Measurements from ENCODE around the gene UBE3D.

Gene UBE3D

GRCh38 chr6:82872185-82872584 lies 193.5 kb downstream of the UBE3D start:
- TF ChIP-seq, protein P1, sequence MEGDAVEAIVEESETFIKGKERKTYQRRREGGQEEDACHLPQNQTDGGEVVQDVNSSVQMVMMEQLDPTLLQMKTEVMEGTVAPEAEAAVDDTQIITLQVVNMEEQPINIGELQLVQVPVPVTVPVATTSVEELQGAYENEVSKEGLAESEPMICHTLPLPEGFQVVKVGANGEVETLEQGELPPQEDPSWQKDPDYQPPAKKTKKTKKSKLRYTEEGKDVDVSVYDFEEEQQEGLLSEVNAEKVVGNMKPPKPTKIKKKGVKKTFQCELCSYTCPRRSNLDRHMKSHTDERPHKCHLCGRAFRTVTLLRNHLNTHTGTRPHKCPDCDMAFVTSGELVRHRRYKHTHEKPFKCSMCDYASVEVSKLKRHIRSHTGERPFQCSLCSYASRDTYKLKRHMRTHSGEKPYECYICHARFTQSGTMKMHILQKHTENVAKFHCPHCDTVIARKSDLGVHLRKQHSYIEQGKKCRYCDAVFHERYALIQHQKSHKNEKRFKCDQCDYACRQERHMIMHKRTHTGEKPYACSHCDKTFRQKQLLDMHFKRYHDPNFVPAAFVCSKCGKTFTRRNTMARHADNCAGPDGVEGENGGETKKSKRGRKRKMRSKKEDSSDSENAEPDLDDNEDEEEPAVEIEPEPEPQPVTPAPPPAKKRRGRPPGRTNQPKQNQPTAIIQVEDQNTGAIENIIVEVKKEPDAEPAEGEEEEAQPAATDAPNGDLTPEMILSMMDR (IDR thresholded peaks at IDR 0.05; ENCODE audit: control insufficient read depth, extremely low read depth, insufficient read depth), result no peak
- no peak for DNase-seq (ENCODE audit: low read depth)
- no peak overlapping the region for H3K4me3 ChIP-seq (ENCODE audit: low read depth, low read length)

DNA sequence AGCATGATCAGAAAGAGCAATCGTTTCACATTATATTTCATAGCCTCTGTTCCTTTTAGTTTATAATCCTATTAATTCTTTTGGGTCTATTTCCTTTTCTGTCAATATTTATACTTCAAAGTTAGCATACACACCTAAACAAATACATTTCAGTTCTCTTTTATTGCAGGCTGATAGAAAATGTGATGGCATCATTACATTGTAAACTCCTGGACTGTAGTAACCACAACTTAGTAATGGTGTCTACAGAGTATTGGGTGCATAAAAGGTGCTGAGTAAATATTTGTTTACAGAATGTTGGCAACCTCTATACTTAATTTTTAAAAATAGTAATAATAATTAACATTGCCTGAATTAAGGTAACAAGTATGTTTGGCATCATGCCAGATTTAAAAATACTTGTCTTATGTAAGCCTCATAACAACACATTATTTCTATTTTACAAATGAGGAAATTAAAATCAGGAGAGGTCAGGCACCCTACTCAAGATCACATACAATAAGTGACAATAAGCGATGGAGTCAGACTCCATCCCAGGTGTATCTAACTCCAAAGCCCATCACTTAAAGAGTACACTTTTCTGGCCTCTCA lies 195.0 kb downstream of the UBE3D start:
- TF ChIP-seq, protein P1 (IDR thresholded peaks at IDR 0.05; ENCODE audit: control insufficient read depth, extremely low read depth, insufficient read depth), result no peak
- no peak overlapping the region for H3K4me3 ChIP-seq (ENCODE audit: low read depth, low read length)
- DNase-seq (ENCODE audit: low read depth), result peak; percentile 94

DNA sequence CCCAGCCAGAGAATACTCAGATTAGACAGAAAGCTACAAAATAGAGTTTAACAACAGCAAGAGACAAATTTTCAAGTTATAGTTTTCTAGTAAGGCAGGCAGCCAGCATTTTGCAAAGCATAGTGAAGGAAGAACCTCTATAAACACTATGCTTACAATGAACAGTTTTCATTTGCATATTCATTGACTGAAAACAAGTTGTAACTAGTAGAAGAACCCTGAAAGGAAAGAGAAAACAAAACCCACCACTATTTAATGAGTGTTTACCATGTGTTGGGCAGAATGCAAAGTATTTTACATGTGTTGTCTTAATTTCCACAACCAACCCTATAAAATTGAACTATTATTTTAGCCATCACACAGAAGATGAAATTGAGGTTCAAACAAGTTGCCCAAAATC lies 196.1 kb downstream of the UBE3D start:
- no peak overlapping the region for H3K4me3 ChIP-seq (ENCODE audit: low read depth, low read length)
- TF ChIP-seq, protein P1 (IDR thresholded peaks at IDR 0.05; ENCODE audit: control insufficient read depth, extremely low read depth, insufficient read depth), result no peak
- no peak for DNase-seq (ENCODE audit: low read depth)

DNA sequence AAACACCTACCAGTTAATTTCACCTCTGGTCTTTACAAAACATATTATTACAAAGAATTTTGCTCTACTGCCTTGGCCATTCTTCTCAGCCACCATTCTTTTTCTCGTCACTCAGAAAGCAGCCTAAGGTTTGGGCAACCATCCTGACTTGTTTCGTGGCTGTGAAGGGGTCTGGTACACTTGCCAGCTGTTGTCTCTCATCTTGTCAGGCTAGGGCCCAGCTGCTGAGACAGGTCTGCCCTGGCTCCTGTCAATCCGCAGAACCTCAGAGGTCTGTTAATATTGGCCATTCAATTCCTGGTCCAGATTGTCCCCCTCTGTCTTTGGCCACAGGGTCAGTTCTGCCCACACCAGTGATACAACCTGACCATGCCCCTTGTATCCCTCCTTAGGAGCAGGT lies 197.7 kb downstream of the UBE3D start:
- DNase-seq (ENCODE audit: low read depth), result no peak
- TF ChIP-seq, protein P1 (IDR thresholded peaks at IDR 0.05; ENCODE audit: control insufficient read depth, extremely low read depth, insufficient read depth), result no peak
- H3K4me3 ChIP-seq (ENCODE audit: low read depth, low read length), result no peak overlapping the region

- DNase-seq (ENCODE audit: low read depth), result no peak
- TF ChIP-seq, protein P1 (IDR thresholded peaks at IDR 0.05; ENCODE audit: control insufficient read depth, extremely low read depth, insufficient read depth), result no peak
- no peak overlapping the region for H3K4me3 ChIP-seq (ENCODE audit: low read depth, low read length)
Measured at GRCh38 chr6:82866446-82866845, 199.2 kb downstream of the UBE3D start.

DNA sequence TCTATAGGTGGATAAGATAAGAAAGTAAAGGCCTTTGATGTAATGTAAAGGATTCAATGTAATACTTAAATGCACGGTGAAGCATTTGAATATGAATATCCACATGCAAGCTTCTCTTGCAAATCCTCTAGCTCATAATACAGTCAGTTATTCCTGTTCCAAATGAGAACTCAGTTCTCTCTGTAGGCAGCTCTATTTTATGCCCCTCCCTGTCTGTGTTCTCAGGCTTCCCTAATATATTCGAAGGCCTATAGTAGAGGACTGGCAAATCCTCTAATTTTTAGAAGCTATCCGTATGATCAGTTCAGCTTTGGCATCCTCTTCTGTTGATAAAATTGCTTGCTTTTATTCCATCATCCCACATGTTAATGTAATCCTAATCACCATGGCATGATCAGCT lies 200.2 kb downstream of the UBE3D start:
- no peak overlapping the region for H3K4me3 ChIP-seq (ENCODE audit: low read depth, low read length)
- TF ChIP-seq, protein P1 (IDR thresholded peaks at IDR 0.05; ENCODE audit: control insufficient read depth, extremely low read depth, insufficient read depth), result no peak
- DNase-seq (ENCODE audit: low read depth), result no peak

DNA sequence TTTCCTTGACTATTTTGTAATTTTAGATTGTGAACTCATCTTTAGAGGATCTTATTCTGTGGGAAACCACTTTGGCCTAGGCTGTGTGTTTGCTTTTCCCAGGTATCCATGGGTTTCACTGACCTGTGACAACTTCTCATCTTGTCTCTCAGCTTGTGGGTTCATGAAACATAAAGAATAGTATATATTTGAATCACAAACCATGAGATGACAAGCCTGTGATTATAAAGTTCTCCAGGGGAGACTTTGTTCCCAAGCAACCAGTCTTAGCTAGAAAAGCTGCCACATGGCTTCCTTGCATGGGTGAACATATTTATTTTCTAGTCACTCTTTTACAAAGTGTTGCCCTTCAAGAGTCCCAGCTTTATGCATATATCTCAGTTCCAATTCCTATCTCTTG lies 201.9 kb downstream of the UBE3D start:
- TF ChIP-seq, protein P1 (IDR thresholded peaks at IDR 0.05; ENCODE audit: control insufficient read depth, extremely low read depth, insufficient read depth), result no peak
- no peak for DNase-seq (ENCODE audit: low read depth)
- H3K4me3 ChIP-seq (ENCODE audit: low read depth, low read length), result no peak overlapping the region

Data from LNCaP clone FGC (cell line).